Activated T-helper 9 cell treated with anti-CD3 and anti-CD28 coated beads, Interleukin-2, amount 50 U/mL, for 16 hours (primary cell): ENCODE data around the gene GRXCR2.
"Not testable (repeated sequence)": the region's sequence is repeated elsewhere in the genome, so short reads cannot be mapped to it uniquely, and the experiment has no call there.

ENCODE experiments used
- DNase-seq: peaks from one replicate; pipeline ENCODE4 v3.0.0-alpha.2; 2020; ENCODE audit warnings: low read depth

GRXCR2 gene, protein sequence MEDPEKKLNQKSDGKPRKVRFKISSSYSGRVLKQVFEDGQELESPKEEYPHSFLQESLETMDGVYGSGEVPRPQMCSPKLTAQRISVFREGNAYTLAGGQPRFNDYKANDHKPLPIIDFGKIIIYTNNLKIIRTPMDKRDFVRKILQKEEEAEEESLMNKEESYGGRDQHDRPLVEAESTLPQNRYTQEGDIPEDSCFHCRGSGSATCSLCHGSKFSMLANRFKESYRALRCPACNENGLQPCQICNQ

DNA sequence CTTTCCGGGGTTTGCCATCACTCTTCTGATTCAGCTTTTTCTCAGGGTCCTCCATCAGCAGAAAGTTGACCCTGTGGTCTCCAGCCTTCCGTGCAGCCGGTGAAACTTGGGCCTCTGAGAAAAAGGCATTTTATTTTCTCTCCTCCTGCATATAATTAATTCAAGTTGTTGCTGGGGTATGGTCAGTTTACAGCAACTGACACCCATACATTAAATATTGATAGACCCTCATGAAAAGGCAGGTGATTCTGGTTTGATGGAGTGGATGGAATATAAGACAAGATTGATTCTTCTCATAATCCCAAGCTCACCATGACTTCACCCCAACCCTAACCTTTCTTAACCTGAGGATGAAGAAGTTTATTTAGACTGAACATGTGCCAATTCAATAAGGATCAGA lies at the start of gene GRXCR2:
Gene GRXCR2 (minus strand): TSS at position 101 of the 400 bp plus-strand sequence. CDS start 46 bp downstream, at position 55.
- DNase-seq, result no peak

DNA sequence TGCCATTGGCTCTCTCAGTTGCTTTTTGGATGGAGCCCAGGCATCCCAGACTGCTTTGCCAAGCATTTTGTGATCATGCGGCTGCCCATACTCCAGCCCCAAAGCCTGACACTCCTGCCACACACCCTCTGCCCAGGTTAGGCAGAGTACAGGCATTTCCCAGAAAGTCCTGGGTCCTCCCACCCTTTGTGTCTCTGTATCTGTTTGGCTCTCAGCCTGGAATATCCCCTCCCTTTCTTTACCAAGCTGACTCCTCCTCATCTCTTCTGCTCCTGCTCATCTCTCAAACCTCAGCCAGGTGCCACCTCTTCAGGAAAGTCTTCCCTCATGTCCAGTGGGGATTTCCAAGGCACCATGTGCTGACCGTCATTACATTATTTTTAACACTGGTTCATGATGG lies 49.2 kb upstream of the GRXCR2 start:
- no peak for DNase-seq

DNA sequence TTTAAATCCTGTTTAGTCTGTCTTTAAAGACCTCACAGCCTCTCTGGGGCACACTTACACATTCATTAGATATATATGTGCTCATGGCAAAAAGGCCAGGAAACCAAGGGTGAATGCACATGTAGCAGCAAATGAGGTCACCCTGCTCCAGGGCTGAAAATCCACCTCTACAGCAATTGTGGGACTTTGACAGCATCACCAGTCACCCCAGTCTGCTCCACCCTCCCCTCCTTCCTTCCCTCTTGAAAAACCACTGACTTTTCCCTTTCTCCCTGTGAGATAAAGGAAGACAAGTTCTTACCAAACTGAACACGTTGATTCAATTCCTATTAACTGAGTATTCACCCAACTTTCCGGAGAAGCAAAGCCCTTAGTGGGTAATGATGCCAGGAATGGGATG lies 48.4 kb upstream of the GRXCR2 start:
- DNase-seq, result no peak

DNA sequence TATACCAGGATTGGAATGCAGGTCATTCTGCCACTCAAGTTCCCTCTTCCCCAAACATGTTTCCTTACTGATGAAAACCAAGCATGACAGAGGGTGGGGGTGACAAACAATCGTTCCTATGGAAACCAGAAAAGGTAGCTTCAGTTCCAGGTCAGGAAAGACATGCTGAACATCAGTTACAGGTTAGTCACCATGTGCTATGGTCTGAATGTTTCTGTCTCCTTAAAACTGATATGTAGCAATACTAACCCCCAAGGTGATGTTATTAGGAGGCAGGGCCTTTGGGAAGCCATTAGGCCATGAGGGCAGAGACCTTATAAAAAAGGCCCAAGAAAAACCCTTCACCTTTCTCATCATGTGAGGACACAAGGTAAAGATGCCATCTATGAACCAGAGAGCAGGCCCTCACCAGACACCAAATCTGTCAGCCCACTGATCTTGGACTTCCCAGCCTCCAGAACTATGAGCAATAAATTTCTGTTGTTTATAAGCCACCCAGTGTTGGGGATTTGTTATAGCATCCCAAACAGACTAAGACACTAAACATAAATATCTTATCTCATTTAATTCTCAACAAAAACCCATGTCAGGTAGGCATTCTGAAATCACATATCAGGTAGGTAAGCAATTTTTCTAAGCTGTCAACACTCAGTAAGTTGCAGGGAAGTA lies 47.9 kb upstream of the GRXCR2 start:
- DNase-seq, result no peak

DNA sequence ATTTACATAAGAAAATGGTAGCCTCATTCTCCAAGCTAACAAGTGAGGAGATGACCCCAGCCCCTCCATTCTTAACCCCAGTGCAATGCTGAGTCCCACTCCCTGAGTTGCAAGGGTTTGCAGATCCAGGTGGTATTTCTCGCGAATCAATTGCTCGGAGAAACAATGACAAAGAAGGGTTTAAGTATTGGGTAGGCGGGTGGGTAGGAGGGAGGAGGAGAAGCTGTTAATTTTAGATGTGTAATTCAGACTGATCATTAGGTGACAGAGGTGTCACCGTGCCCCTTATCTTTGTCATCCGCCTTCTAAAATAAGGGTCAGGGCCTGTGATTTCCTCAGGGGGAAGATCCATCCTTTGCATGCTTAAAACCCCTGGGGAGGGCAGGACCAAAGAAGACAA lies 46.6 kb upstream of the GRXCR2 start:
- DNase-seq, result no peak

DNA sequence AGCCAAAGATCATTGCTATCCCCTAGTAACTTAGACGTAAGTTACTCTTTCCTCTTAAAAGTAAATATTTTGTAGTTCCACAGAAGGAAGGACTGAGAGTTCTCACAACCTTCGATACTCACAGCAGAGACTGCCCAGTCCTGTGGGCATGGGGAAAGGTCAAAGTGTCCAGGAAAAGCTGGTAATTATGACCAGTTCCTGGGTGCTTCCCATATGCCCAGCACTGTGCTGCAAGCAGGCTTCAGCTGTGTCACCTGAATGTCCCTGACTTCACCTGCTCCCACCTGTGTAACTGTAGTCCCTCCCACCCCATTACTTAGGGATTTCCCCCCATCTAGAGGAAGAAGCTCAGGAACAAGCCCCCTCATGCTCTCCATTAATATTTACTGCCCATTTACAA lies 45.6 kb upstream of the GRXCR2 start:
- no peak for DNase-seq

DNA sequence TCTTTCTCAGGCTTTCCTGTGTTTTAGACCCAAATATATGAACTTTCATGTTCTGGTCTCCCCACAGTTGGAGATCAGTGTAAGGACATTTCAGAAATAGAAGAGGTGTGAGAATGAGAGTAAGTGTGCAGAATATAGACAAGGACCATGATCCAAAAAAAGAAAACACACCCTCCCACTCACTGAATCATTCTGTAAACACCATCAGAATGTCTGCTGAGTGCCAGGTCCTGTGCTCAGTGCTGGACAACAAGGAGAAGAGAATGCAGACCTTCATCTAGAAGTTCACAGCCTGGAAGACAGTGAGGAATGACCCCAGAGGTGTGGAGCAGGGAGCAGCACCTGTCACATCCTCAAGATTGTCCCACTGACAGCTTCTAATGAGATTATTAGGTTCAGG lies 44.5 kb upstream of the GRXCR2 start:
- DNase-seq, result no peak

DNA sequence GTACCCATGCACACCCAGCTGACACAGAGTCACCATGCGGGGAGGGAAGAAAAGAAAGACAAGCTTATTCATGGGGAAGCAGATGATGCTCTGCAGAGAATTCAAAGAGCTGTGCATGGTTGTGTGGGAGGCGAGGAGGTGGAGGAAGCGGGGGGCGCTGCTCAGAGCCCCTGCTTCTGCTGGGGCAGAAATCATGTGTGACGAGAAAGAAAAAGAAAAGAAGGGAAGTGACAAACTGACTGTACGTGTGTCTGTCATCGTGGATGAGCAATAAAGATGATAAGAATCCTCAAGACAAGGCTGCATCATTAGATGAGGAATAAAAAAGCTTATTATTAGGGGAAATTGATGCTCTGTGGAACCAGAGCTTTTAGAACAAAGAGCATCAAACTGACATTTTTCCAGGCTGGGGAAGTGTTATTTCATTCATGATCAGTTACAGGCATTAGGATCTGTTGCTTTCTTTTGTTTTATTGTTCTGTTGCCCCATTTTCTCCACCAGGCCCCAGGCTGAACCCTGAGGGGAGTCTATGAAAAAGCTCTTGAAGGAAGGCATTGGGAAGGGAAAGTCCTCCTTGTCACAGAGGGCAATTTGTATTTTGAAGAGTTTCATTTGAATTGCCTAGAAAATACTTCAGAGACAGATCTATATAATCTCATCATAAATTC lies 43.3 kb upstream of the GRXCR2 start:
- DNase-seq, result no peak

DNA sequence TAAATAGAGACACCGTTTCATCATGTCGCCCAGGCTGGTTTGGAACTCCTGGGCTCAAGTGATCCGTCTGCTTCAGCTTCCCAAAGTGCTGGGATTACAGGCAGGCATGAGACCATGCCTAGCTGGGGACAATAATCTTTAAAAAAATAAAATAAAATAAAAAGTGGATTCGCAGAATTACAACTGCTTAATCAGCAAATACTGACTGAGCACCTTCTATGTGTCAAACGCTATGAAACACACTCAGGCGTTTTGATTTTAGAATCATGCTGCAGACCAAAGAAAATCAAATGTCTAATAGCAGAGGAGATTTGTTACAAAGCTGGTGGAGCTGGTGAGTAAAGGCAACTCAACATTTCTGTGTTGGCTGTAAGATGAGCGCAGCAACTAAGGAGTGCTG lies 40.9 kb upstream of the GRXCR2 start:
- no peak for DNase-seq

DNA sequence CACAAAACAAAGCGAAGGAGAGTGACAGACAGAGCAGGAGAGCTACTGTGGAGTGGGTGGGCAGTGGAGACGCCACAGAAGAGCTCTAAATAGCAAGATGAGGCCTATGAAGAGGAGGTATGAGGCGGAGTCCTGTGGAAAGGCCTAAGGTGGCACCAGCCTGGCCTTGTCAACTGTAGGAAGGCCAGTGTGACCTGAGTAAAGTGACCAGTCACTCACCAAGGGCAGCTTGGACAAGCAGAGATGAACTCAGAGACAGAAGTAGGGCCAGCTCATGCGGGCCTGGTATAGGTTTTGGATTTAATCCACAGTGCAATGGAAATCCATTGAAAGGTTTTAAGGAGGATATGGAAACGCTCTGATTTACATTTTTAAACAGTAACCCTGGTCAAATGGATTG lies 39.8 kb upstream of the GRXCR2 start:
- no peak for DNase-seq

DNA sequence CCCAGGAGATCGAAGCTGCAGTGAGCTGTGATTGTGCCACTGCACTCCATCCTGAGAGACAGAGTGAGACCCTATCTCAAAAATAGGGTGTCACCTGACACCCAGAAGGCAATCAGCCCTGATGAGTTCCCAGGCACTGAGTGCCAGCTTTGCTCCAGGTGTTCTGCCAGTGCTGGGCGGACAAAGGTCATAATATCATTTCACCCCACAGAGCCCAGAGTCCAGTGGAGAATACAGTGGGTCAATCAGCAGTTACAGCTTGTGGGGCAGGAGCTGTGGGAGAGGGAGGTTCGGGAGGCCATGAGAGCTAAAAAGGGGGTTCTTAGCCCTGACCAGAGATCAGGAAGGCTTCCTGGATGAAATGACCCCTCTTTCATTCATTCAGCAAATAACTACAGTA lies 39.2 kb upstream of the GRXCR2 start:
- no peak for DNase-seq

DNA sequence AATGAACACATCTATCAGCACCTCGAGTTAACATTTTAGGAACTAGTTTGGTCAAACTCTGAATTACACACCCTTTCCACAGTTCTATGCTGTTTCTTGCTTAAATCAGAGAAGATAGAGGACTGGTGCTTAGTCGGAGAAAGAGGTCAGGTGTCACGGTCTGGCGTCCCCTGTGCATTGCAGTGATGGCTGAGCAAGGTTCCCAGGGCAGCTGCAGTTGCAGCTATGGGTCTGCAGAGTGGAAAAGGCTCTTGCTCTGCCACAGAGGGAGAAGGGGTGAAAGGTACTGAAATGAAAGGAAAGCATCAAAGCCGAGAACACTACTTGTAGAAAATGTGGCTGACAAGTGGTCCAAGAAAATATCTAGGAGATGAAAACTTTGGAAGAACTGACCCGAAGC lies 38.4 kb upstream of the GRXCR2 start:
- DNase-seq, result no peak

DNA sequence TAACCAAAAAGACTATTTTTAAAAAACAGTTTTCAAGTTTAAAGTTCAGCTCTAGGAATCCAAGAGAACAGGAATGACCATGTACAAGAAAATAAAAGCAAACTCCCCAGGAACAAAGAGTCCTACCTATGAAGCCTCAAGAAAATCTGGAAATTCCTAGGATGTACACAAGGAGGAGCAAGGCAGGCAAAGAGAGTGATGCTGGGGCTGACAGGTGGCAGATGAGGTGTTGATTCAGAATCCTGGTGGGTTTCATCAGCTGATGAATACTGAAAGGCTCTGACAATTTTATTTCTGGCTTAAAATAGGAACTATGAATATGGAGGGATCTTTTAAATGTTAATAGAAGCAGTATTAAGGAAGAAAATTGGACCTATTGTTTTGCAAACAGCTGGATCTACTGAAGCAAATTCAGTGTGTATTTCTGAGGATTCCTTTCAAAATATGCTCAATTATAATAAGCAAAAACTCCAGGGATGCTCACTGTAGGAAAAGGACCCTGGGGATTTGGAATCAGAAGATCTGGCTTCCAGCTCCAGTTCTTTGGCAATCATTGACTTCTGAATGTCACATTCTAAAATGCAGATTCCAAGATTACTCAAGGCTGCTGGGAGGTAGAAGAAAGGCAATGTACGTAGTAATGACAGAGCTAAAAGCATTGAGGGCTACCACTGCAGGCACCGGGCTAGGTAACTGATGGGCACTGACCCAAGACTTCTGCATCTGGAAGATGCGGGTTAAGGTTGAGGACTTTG lies 35.6 kb upstream of the GRXCR2 start:
- DNase-seq, result no peak

DNA sequence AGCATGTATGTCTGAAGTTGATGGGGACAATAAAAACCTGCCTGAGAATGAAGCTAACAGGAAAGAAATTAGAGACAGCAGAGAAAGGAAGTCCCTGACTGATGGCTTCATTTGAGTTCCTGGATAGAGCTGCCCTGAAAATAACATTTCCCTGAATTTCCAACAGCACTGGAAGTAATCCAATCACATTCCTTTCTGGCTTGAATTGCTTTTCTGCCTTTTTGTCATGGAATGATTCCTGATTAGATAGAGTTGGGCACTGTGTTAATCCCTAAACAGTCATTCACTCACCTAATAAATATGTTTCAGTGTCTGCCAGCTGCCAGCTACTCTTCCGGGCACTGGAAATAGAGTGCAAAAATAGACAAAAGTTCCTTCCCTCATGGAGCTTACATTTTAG lies 33.6 kb upstream of the GRXCR2 start:
- DNase-seq, result no peak

DNA sequence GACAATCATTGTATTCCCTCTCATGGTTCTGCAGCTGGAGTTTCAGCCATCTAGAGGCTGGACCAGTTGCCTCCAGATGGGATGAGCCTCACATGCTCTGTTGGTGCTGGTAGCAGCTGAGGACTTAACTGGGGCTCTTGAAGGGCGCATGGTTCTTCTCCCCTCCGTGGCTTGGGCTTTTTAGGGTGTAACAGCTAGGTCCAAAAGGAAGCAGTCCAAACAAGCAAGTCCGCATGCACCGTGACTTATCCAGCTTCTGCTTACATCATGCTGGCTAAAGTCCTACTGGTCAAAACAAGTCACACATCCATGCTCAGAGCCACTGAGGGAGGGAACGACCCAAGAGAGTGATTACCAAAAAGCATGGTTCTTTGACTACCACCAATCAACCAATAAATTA lies 31.9 kb upstream of the GRXCR2 start:
- DNase-seq, result no peak

DNA sequence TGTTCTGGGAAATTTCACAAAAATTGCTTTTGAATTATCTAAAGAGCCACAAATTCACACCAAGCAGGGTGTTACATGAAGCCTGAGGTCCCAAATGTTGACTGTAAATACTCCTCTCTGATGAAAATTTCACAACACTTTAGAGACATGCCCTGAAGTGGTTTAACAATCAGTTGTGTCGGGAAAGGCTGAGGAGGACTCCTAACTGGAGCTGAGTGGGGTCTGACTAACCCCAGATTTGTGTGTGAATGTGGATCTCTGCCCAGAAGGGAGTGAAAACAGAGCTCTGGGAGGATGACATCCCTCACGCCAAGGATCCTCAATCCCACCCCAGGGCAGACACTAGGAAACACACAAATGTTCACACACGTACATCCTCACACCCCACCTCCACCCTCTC lies 31.1 kb upstream of the GRXCR2 start:
- DNase-seq, result no peak

DNA sequence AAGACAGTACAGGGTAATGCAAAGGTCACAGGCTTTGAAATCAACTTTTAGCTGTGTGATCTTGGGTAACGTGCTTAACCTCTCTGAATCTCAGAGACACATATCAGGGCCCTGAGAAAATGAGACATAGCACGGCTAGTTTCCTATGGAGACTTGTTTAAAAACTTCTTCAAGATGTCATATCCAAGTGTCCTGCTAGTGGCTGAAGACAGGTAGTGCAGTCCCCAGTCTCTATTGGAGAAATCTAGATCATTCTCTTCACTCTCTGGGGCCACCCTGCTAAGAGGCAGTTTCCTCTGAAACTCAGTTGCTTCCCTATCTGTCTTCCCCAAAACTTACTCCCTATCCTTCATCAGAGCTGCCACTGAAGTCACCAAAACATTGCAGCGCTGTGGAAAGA lies 30.3 kb upstream of the GRXCR2 start:
- DNase-seq, result no peak

DNA sequence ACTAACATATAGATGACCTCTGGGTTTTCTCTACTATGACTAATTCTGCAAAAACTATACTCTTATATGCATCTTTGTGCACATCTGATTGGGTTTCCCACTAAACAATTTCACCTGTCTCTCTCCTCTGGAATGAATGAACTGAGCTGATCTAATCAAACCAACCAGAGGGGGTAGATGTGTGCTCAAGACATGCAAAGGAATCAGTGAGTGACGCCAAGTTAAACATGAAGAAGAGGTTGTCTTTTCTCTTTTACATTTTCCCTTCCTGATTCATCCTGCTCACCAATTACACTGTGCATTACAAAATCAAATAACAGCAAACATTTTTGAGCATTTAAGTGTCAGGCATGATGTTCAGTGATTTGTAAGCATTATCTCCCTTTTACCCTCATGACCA lies 29.6 kb upstream of the GRXCR2 start:
- DNase-seq, result no peak

DNA sequence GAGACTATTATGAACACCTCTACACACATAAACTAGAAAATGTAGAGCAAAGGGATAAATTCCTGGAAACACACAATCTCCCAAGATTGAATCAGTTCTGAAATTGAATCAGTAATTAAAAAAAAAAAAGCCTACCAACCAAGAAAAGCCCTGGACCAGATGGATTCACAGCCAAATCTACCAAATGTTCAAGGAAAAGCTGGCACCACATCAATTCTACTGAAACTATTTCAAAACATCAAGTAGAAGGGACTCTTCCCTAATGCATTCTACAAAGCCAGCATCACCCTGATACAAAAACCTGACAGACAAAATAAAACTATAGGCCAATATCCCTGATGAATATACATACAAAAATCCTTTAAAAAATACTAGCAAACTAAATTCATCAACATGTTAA lies 25.4 kb upstream of the GRXCR2 start:
- no peak for DNase-seq

DNA sequence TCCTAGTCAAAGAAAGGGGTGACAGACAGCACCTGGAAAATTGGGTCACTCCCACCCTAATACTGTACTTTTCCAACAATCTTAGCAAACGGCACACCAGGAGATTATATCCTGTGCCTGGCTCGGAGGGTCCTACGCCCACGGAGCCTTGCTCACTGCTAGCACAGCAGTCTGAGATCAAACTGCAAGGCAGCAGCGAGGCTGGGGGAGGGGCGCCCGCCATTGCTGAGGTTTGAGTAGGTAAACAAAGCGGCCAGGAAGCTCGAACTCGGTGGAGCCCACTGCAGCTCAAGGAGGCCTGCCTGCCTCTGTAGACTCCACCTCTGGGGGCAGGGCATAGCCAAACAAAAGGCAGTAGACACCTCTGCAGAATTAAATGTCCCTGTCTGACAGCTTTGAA lies 18.6 kb upstream of the GRXCR2 start:
- not testable (repeated sequence) for DNase-seq

DNA sequence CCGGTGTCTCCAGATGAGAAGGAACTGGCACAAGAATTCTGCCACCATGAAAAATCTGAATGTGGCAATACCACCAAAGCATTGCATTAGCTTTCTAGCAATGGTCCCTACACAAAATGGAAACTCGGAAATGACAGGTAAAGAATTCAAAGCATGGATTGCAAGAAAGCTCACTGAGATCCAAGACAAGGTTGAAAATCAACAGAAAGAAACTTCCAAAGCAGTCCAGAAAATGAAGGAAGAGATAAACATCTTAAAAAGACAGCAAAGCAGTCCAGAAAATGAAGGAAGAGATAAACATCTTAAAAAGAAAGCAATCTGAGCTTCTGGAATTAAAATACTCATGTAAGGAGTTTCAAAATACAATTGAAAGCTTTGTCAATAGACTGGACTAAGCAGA lies 16.8 kb upstream of the GRXCR2 start:
- DNase-seq, result no peak

DNA sequence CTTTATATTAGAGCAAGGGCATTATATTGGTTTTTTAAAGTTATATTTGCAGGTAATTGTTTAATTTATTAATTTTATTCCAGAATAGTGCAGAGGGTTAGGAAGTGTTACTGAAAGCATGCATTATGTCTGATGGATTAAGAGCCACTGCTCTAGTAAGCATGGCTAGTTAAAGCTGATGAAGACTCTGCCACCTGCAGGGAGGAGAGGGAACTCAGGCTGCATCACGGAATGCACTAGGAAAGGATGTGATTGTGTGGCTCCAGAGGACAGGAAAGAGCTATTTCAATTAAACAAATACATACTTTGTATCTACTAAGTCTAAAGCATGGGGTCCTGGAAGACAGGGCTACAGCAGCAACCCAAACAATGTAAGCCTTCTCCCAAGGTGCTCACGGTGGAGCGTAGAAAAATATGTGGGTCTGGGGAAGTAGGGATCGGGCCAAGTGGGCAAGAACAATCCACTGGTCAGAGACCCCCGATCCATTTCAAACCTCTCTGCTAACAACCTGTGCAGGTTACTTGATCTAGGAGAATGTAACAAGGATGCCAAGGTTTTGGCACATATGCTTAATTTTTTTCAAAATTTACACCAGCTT lies 15.3 kb upstream of the GRXCR2 start:
- no peak for DNase-seq

DNA sequence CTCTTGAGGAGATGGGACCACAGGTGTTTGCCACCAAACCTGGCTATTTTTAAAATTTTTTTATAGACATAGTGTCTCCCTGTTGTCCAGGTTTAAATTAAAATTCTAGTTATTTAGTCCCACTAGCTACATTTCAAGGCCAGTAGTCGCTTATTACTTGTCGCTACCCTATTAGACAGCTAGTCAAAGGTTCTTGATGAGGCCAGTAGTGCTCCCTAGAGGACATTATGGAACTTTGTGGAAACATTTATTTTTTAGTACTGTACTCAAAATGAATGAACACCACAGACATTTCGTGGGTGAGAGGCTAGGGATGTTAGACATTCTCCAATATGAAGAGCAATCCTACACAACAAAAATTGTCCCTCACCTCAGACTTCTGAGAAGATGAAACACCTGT lies 14.4 kb upstream of the GRXCR2 start:
- DNase-seq, result no peak
